Measurements from ENCODE around the gene KMT5B.

Gene KMT5B

DNA sequence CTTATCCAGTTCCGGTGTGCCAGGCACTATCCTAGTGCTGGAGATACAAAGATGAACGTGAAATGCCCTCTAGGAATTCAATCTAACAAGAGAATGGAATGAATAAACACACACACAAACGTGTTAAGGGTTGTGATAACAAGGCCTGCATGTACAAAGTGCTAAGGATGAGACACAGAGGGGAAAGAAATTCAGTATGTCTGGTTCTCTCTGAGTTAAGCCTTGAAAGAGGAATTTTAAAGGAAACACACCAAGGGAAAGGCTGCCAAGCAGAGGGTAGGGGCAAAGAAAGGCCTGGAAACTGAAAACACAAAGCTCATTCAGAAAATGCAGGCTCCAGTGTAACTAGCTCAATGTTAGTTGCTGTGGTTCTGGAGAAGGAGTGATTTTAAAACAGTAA is 96.1 kb downstream of the KMT5B start:
- no peak for FAIRE-seq

DNA sequence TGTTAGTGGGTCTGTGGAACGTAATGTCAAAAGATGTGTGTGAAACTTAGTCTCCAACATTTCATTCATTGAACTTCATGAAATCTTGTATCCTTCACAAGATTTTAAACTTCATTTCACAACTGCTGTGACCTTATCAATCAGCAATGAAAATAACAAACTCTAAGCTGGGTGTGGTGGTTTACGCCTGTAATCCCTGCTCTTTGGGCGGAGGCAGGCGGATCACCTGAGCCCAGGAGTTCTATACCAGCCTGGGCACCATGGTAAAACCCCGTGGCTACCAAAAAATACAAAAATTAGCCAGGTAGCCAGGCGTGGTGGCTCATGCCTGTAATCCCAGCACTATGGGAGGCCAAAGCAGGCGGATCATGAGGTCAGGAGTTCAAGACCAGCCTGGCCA is 97.0 kb downstream of the KMT5B start:
- FAIRE-seq: no peak

DNA sequence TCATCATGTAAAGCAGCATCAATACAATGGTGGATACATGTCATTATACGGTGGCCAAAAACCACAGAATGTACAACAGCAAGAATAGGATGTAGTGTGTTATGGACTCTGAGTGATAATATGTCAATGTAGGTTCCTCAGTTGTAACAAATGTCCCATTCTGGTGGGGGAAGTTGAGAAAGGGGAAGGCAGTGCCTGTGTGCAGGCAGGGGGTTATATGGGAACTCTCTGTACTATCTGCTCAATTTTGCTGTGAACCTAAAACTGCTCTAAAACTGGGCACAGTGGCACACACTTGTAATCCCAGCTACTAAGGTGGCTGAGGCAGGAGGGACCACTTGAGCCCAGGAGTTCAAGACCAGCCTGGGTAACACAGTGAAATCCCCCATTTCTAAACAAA is 97.8 kb downstream of the KMT5B start:
- no peak for FAIRE-seq

DNA sequence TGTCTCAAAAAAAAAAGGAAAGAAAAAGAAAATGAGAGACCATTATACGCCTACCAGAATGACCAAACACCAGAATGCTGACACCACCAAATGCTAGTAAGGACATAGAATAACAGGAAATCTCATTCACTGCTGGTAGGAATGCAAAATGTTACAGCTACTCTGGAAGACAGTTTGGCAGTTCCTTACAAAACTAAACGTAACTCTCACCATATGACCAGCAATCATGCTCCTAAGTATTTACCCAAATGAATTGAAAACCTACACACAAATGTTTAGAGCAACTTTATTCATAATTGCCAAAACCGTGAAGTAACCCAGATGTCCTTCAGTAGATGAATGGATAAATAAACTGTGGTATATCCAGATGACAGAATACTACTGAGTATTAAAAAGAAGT is 99.1 kb downstream of the KMT5B start:
- no peak for FAIRE-seq

- FAIRE-seq: no peak
Observed at GRCh38 chr11:68107689-68108088, 105.4 kb downstream of the KMT5B start.

DNA sequence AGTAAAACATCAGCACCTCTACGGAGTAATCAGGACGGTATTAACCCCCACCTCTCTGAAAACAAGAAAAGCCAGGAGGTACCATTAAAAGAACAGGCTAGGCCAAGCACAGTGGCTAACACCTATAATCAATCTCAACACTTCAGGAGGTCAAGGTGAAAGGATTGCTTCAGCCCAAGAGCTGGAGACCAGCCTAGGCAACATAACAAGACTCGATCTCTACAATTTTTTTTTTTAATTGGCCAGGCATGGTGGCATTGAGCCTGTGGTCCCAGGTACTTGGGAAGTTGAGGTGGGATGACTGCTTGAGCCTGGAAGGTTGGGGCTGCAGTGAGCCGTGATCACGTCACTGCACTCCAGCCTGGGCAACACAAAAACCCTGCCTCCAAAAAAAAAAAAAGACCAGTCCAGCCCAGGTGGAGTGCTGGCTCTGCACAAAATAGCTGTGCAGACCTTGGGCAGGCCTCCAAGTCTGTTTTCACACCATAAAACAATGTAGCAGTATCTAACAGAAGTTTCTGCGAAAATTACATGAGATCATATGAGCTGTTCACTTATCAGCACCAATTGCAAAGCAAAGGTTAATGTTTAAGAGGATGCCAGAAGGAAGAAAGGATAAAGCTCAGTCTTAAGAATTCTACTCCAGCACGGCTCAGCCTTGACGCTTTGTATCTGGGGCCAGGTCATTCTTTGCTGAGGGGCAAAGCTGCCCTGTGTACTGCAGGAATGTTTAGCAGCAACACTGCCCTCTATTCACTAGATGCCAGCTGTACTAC is 106.7 kb downstream of the KMT5B start:
- no peak for FAIRE-seq

Data from islet of Langerhans (tissue), 1 donor.